HG02623 (cell line): ENCODE measurements around the gene RASA3.

Experiments
- ATAC-seq: cut with Tn5 transposase; IDR thresholded peaks from one replicate; pipeline ENCODE4 v1.9.1; 2021; ENCODE audit warnings: moderate library complexity; ENCODE audit not compliant: unreplicated experiment

RASA3 gene

GRCh38 chr13:113928685-113929627 lies 203.5 kb downstream of the RASA3 start:
- ATAC-seq = no peak
